Measurements from ENCODE around the gene TSR2.

Gene TSR2

DNA sequence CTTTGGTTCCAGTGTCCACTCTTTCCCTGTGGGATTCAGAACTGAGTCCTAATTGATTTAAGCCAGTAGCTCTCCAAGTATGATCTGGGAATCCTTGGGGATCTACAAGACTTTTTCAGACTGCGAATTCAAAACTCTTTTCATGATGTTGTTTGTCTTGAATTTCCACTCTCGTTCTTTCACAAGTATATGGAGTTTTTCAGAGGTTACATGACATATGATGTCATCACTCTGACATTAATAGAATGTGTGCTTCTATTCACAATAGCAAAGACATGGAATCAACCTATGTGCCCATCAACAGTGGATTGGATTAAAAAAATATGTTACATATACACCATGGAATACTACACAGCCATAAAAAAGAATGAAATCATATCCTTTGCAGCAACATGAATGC is 23.2 kb upstream of the TSR2 start:
- no peaks in the 10 kb centered on the region for H3K9me2 ChIP-seq (replicated peaks; ENCODE audit: insufficient read depth, low read length)
- no peak overlapping the region for H3K9ac ChIP-seq (ENCODE audit: low read length)
- H3K9me3 ChIP-seq (ENCODE audit: insufficient read depth, low read length), result no peaks in the 10 kb centered on the region
- H3K36me3 ChIP-seq (ENCODE audit: low read length), result no peaks in the 10 kb centered on the region
- no peak overlapping the region for H3K4me3 ChIP-seq (ENCODE audit: insufficient read depth, low read length, poor library complexity, severe bottlenecking)
- no peaks in the 10 kb centered on the region for H3K79me2 ChIP-seq (ENCODE audit: insufficient read depth, low read length)
- no peak overlapping the region for H2AFZ ChIP-seq (ENCODE audit: low read depth, low read length, severe bottlenecking)
- H3K27me3 ChIP-seq (ENCODE audit: low read length), result no peaks in the 10 kb centered on the region
- H3F3A ChIP-seq (ENCODE audit: insufficient read depth), result no peaks in the 10 kb centered on the region
- TF ChIP-seq, protein P1, sequence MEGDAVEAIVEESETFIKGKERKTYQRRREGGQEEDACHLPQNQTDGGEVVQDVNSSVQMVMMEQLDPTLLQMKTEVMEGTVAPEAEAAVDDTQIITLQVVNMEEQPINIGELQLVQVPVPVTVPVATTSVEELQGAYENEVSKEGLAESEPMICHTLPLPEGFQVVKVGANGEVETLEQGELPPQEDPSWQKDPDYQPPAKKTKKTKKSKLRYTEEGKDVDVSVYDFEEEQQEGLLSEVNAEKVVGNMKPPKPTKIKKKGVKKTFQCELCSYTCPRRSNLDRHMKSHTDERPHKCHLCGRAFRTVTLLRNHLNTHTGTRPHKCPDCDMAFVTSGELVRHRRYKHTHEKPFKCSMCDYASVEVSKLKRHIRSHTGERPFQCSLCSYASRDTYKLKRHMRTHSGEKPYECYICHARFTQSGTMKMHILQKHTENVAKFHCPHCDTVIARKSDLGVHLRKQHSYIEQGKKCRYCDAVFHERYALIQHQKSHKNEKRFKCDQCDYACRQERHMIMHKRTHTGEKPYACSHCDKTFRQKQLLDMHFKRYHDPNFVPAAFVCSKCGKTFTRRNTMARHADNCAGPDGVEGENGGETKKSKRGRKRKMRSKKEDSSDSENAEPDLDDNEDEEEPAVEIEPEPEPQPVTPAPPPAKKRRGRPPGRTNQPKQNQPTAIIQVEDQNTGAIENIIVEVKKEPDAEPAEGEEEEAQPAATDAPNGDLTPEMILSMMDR (IDR thresholded peaks at IDR 0.05; ENCODE audit: insufficient read depth, low read length, poor library complexity, severe bottlenecking), result no peak
- no peak for TF ChIP-seq EZH2phosphoT487 (conservative IDR thresholded peaks at IDR 0.05; ENCODE audit: low read length)
- no peak overlapping the region for H3K27ac ChIP-seq (ENCODE audit: low read depth, low read length)
- H4K20me1 ChIP-seq (ENCODE audit: low read depth, low read length), result no peaks in the 10 kb centered on the region
- H3K4me2 ChIP-seq (ENCODE audit: low read depth, low read length, poor library complexity, severe bottlenecking), result no peak overlapping the region

DNA sequence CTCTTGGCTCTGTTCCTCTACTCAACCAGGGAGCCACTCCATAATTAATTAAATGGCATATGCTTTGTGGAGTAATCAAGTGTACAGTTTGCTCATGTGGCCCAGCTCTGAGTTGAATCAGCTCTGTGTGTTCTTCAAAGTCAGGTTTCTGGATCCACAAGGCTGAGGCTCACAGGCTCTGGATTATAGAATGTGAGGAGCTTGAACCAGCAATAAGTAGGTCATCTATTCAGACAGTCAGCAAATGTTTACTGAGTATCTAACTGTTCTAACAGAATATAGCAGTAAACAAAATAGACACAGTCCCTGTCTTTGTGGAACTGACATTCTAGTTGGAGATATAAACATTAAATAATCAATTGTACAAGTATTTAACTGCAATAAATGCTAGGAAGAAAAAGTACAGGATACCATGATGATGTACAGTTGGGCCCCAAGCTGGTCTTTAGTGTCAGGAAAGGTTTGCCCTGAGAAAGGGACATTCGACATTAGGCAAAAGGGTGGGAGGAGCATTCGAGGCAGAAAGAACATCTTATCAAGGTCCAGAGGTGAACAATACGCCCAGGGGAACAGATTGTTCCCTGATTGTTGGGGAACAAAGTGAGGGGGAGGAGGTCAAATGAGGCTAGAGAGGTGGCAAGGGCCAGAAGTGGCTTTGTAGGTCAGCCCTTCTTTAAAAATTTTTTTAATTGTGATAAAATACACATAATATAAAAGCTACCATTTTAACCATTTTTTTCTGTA is 20.5 kb upstream of the TSR2 start:
- Histone ChIP-seq H2AFZ (ENCODE audit: low read depth, low read length, severe bottlenecking) (no peak overlapping the region), H3K27me3 (ENCODE audit: low read length) (no peaks in the 10 kb centered on the region), H3K4me3 (ENCODE audit: insufficient read depth, low read length, poor library complexity, severe bottlenecking) (no peak overlapping the region), H4K20me1 (ENCODE audit: low read depth, low read length) (no peaks in the 10 kb centered on the region), H3K27ac (ENCODE audit: low read depth, low read length) (no peak overlapping the region), H3K4me2 (ENCODE audit: low read depth, low read length, poor library complexity, severe bottlenecking) (no peak overlapping the region), H3K36me3 (ENCODE audit: low read length) (no peaks in the 10 kb centered on the region), H3K9me3 (ENCODE audit: insufficient read depth, low read length) (no peaks in the 10 kb centered on the region), H3K79me2 (ENCODE audit: insufficient read depth, low read length) (no peaks in the 10 kb centered on the region), H3K9ac (ENCODE audit: low read length) (no peak overlapping the region), H3F3A (ENCODE audit: insufficient read depth) (no peaks in the 10 kb centered on the region), H3K9me2 (replicated peaks; ENCODE audit: insufficient read depth, low read length) (no peaks in the 10 kb centered on the region)
- TF ChIP-seq, protein P1 (IDR thresholded peaks at IDR 0.05; ENCODE audit: insufficient read depth, low read length, poor library complexity, severe bottlenecking), result no peak
- TF ChIP-seq EZH2phosphoT487 (conservative IDR thresholded peaks at IDR 0.05; ENCODE audit: low read length), result no peak

DNA sequence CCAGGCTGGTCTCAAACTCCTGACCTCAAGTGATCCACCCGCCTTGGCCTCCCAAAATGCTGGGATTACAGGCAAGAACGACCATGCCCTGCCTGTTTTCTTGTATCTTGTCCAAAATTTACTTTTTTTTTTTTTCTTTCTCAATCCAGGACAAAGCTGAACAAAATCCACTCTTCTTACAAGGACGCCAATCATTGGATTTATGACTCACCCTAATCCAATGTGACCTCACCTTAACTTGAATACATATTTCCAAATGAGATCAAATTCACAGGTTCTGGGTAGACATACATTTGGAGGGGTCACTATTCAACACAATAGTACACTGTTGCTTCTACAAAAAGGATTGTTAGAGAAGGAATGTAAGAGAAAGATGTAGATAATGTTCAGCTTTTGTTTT is 18.0 kb upstream of the TSR2 start:
- Histone ChIP-seq H3K9ac (ENCODE audit: low read length) (no peak overlapping the region), H4K20me1 (ENCODE audit: low read depth, low read length) (no peaks in the 10 kb centered on the region), H3K9me2 (replicated peaks; ENCODE audit: insufficient read depth, low read length) (no peaks in the 10 kb centered on the region), H3K4me2 (ENCODE audit: low read depth, low read length, poor library complexity, severe bottlenecking) (no peak overlapping the region), H3K27ac (ENCODE audit: low read depth, low read length) (no peak overlapping the region), H3F3A (ENCODE audit: insufficient read depth) (no peaks in the 10 kb centered on the region), H3K4me3 (ENCODE audit: insufficient read depth, low read length, poor library complexity, severe bottlenecking) (no peak overlapping the region), H2AFZ (ENCODE audit: low read depth, low read length, severe bottlenecking) (no peak overlapping the region), H3K27me3 (ENCODE audit: low read length) (no peaks in the 10 kb centered on the region), H3K36me3 (ENCODE audit: low read length) (no peaks in the 10 kb centered on the region), H3K9me3 (ENCODE audit: insufficient read depth, low read length) (no peaks in the 10 kb centered on the region), H3K79me2 (ENCODE audit: insufficient read depth, low read length) (no peaks in the 10 kb centered on the region)
- TF ChIP-seq, protein P1 (IDR thresholded peaks at IDR 0.05; ENCODE audit: insufficient read depth, low read length, poor library complexity, severe bottlenecking), result no peak
- no peak for TF ChIP-seq EZH2phosphoT487 (conservative IDR thresholded peaks at IDR 0.05; ENCODE audit: low read length)

Data from SU-DHL-6 (cell line).